CD4-positive, alpha-beta T cell (primary cell): Measurements from ENCODE around the gene ZNF565. TPM values are rescaled to one million over a fixed set of nuclear protein-coding genes. Genes with fewer than 3 reads are reported as not detected.

Source experiments
- ATAC-seq: fragments of 200-7000 bp; cut with Tn5 transposase; one replicate; pipeline ENCODE4 v1.10.0; 2022; ENCODE audit warnings: mild to moderate bottlenecking; ENCODE audit not compliant: poor library complexity
- CTCF ChIA-PET: fragments of 350-600 bp; sonication (Branson Sonifier 250); formaldehyde crosslinking; loops from one replicate; lab custom pipeline; 2021; ENCODE audit warnings: antibody characterized with exemption, inconsistent platforms; lab: Charles Lee
- POLR2A ChIA-PET: fragments of 350-600 bp; sonication (Branson Sonifier 250); formaldehyde crosslinking; loops from one replicate; lab custom pipeline; 2021; ENCODE audit warnings: antibody characterized with exemption, inconsistent platforms; lab: Charles Lee
- DNase-seq, 14 experiments: peaks; one replicate each; pipeline ENCODE4 v3.0.0-alpha.2; 2013 to 2020; ENCODE audit warnings: mixed read lengths in 2 of 14
- H3K27ac ChIP-seq, 2 donors: one replicate each; pipeline versions ENCODE4 v1.5.1 to v1.7.0; 2013; ENCODE audit warnings: low read length in 2 of 2, low read depth in 1 of 2, mild to moderate bottlenecking in 1 of 2
- H3K27me3 ChIP-seq, 2 experiments: 1 replicate in 1 of 2; 2 replicates in 1 of 2; pipeline versions ENCODE4 v1.6.1 to v1.7.0; 2013; ENCODE audit warnings: low read length in 2 of 2, control low read depth in 1 of 2, mild to moderate bottlenecking in 1 of 2, moderate library complexity in 1 of 2; ENCODE audit not compliant: insufficient read depth in 2 of 2, control insufficient read depth in 1 of 2
- H3K36me3 ChIP-seq: one replicate; pipeline ENCODE4 v1.6.1; 2013; ENCODE audit warnings: low read length, control low read depth; ENCODE audit not compliant: insufficient read depth
- H3K4me1 ChIP-seq: one replicate; pipeline ENCODE4 v1.6.1; 2013; ENCODE audit warnings: low read length, control low read depth; ENCODE audit not compliant: insufficient read depth
- H3K4me3 ChIP-seq: one replicate; pipeline ENCODE4 v1.5.1; 2013; ENCODE audit warnings: mild to moderate bottlenecking, low read length, moderate library complexity
- H3K9me3 ChIP-seq, 2 experiments: 1 replicate in 1 of 2; 2 replicates in 1 of 2; pipeline versions ENCODE4 v1.6.1 to v1.7.0; 2013; ENCODE audit warnings: low read length in 2 of 2, mild to moderate bottlenecking in 2 of 2, control low read depth in 1 of 2, moderate library complexity in 1 of 2; ENCODE audit not compliant: control insufficient read depth in 1 of 2, insufficient read depth in 1 of 2
- H3K27ac Mint-ChIP-seq: one replicate; pipeline ENCODE4 v1.8.0; 2020; ENCODE audit warnings: mixed read lengths
- H3K27me3 Mint-ChIP-seq: one replicate; pipeline ENCODE4 v1.8.0; 2021; ENCODE audit warnings: mixed read lengths
- H3K36me3 Mint-ChIP-seq: one replicate; pipeline ENCODE4 v1.8.0; 2021; ENCODE audit warnings: low read depth, mixed read lengths
- H3K4me1 Mint-ChIP-seq: one replicate; pipeline ENCODE4 v1.8.0; 2021; ENCODE audit warnings: low read depth, mixed read lengths
- H3K4me3 Mint-ChIP-seq: one replicate; pipeline ENCODE4 v1.8.0; 2020; ENCODE audit warnings: mild to moderate bottlenecking, mixed read lengths
- H3K9me3 Mint-ChIP-seq: one replicate; pipeline ENCODE4 v1.8.0; 2020; ENCODE audit warnings: mixed read lengths
- intact Hi-C, 2 experiments: fragments of 100-400 bp; cut with DNase I in 1 of 2; cut with micrococcal nuclease in 1 of 2; formaldehyde crosslinking; loops; one replicate each; pipeline versions ENCODE4 v1.15.1 to v1.9.0; 2023 to 2025; cut with DNase I, micrococcal nuclease
- total RNA-seq, 174 experiments: library from RNA in 2 of 174; stranded (reverse) in 2 of 174; gene quantifications; one replicate each; pipeline ENCODE4 v1.2.3 and lab custom pipeline; 2021 to 2026
- TF ChIP-seq, protein P1 (sequence below): fragments of 200-600 bp; IDR thresholded peaks from one replicate; pipeline ENCODE4 v1.8.0; 2022; ENCODE audit warnings: antibody characterized with exemption, mild to moderate bottlenecking

ZNF565 gene
- total RNA-seq, 2 experiments from 2014 or later: 7.6 to 8.5 TPM

DNA sequence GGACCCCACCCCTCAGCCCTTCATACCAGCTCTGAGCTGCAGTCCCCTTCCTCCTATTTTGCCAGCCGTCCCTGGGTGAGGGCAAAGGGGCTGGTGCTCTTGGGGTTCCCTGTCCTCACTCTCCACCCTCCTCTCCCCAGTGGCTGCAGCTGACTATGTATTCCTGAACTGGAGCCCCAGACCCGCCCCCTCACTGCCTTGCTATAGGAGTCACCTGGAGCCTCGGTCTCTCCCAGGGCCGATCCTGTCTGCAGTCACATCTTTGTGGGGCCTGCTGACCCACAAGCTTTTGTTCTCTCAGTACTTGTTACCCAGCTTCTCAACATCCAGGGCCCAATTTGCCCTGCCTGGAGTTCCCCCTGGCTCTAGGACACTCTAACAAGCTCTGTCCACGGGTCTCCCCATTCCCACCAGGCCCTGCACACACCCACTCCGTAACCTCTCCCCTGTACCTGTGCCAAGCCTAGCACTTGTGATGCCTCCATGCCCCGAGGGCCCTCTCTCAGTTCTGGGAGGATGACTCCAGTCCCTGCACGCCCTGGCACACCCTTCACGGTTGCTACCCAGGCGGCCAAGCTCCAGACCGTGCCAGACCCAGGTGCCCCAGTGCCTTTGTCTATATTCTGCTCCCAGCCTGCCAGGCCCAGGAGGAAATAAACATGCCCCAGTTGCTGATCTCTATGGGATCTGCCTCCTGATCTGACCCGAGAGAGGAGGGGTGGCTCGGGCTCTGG, 64.6 kb downstream of the ZNF565 start:
- Histone ChIP-seq H3K27me3 (no peaks in the 10 kb centered on the region), H3K4me3 (no peak overlapping the region), H3K36me3 (peaks cover 53% of the 10 kb centered on the region), H3K27ac (no peak overlapping the region), H3K4me1 (no peaks in the 10 kb centered on the region), H3K9me3 (no peaks in the 10 kb centered on the region)
- TF ChIP-seq, protein P1, sequence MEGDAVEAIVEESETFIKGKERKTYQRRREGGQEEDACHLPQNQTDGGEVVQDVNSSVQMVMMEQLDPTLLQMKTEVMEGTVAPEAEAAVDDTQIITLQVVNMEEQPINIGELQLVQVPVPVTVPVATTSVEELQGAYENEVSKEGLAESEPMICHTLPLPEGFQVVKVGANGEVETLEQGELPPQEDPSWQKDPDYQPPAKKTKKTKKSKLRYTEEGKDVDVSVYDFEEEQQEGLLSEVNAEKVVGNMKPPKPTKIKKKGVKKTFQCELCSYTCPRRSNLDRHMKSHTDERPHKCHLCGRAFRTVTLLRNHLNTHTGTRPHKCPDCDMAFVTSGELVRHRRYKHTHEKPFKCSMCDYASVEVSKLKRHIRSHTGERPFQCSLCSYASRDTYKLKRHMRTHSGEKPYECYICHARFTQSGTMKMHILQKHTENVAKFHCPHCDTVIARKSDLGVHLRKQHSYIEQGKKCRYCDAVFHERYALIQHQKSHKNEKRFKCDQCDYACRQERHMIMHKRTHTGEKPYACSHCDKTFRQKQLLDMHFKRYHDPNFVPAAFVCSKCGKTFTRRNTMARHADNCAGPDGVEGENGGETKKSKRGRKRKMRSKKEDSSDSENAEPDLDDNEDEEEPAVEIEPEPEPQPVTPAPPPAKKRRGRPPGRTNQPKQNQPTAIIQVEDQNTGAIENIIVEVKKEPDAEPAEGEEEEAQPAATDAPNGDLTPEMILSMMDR: no peak
- ATAC-seq (no peak), DNase-seq (no peak)
- intact Hi-C loops: no loop called here
- Mint-ChIP-seq H3K27me3 (no peaks in the 10 kb centered on the region), H3K9me3 (no peaks in the 10 kb centered on the region), H3K27ac (no peak overlapping the region), H3K4me3 (no peak overlapping the region), H3K36me3 (peaks cover 61% of the 10 kb centered on the region), H3K4me1 (no peaks in the 10 kb centered on the region)
- POLR2A ChIA-PET: interaction anchor here (1.5 kb wide), 1 partner anchor 10 kb away, joined by 3 read pairs; the partner anchor contains the start of gene CAPNS1
- CTCF ChIA-PET: no interaction called here

DNA sequence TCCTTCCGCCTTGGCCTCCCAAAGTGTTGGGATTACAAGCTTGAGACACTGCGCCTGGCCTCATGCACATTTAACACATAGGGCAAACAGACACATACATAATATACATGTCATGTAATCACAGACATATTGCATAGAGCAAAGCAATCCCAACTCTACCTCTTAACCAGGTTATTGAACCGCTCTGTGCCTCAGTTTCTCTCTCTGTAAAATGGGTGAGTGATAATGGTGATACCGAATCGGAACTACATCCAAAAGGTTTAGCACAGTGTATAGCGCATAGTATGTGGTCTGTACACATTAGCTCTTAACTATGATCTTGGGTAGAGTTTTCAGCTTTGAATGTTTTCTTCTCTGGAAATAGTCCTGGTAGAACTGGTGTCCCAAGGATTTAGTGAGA, 69.8 kb downstream of the ZNF565 start:
- H3K27me3 ChIP-seq: no peaks in the 10 kb centered on the region
- no peak overlapping the region for H3K4me3 ChIP-seq
- ATAC-seq: no peak
- Mint-ChIP-seq H3K4me1 (peaks cover 14% of the 10 kb centered on the region), H3K27me3 (no peaks in the 10 kb centered on the region), H3K27ac (no peak overlapping the region), H3K4me3 (no peak overlapping the region), H3K9me3 (no peaks in the 10 kb centered on the region), H3K36me3 (peaks cover 84% of the 10 kb centered on the region)
- H3K36me3 ChIP-seq: peaks cover 59% of the 10 kb centered on the region
- intact Hi-C loops: loop anchor here in 1 of 2 experiments (5.0 kb wide), 1 partner anchor 68 kb away; the partner anchor contains the start of gene ZNF565
- no peak overlapping the region for H3K27ac ChIP-seq
- TF ChIP-seq, protein P1: no peak
- POLR2A ChIA-PET: no interaction called here
- H3K9me3 ChIP-seq: no peaks in the 10 kb centered on the region
- DNase-seq: no peak
- H3K4me1 ChIP-seq: peaks cover 13% of the 10 kb centered on the region
- CTCF ChIA-PET: no interaction called here

DNA sequence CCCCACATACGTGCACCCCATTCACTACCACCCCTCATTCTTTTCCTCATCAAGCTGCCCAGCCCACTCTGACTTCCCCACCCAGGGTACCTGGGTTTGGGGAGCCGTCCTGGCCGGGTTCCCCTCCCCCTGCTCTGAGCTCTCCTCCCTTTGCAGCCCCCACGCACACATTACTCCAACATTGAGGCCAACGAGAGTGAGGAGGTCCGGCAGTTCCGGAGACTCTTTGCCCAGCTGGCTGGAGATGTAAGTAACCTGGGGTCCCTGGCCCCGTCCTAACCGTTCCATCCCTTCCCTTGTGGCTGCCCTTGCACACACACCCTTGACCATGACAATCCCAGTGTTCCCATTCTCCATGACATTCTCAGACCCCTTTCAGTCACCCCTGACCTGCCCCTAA, 72.0 kb downstream of the ZNF565 start:
- ChIA-PET POLR2A (interaction anchor here (0.7 kb wide), 1 partner anchor 14 kb away, joined by 3 read pairs; no protein-coding TSS in a partner anchor), CTCF (no interaction called here)
- Histone ChIP-seq H3K27ac (no peak overlapping the region), H3K9me3 (no peaks in the 10 kb centered on the region), H3K4me1 (peaks cover 19% of the 10 kb centered on the region), H3K27me3 (no peaks in the 10 kb centered on the region), H3K4me3 (no peak overlapping the region), H3K36me3 (peaks cover 42% of the 10 kb centered on the region)
- H3K4me3 Mint-ChIP-seq: peak overlapping the region; percentile 79
- TF ChIP-seq, protein P1: no peak
- H3K27me3 Mint-ChIP-seq: no peaks in the 10 kb centered on the region
- no peaks in the 10 kb centered on the region for H3K9me3 Mint-ChIP-seq
- intact Hi-C loops: loop anchor here in 1 of 2 experiments (5.0 kb wide), 1 partner anchor 70 kb away; the partner anchor contains the start of gene ZNF565
- peak overlapping the region; percentile 52 for H3K27ac Mint-ChIP-seq
- ATAC-seq: no peak
- DNase-seq: no peak
- H3K36me3 Mint-ChIP-seq: peaks cover 67% of the 10 kb centered on the region
- peaks cover 18% of the 10 kb centered on the region for H3K4me1 Mint-ChIP-seq
